Subcutaneous adipose tissue (tissue), 4 donors: ENCODE data around the gene PET117. TPM values are rescaled to one million over a fixed set of nuclear protein-coding genes. Genes with fewer than 3 reads are reported as not detected.

Experiments
- total RNA-seq, 4 donors: library from RNA; depleted of rRNA; stranded (reverse); fragments of >200 nt; gene quantifications; one replicate each; pipeline ENCODE4 v1.1.0, GENCODE V29; 2016
- TF ChIP-seq, protein P1 (sequence below): fragments of 450-650 bp; IDR thresholded peaks from one replicate; pipeline ENCODE4 v1.5.1; 2016; ENCODE audit warnings: low read depth, mild to moderate bottlenecking, control low read depth, antibody characterized with exemption, moderate library complexity

Gene PET117
- total RNA-seq, 4 donors from 2014 or later = 8.2 to 13.0 (median 9.5) TPM

DNA sequence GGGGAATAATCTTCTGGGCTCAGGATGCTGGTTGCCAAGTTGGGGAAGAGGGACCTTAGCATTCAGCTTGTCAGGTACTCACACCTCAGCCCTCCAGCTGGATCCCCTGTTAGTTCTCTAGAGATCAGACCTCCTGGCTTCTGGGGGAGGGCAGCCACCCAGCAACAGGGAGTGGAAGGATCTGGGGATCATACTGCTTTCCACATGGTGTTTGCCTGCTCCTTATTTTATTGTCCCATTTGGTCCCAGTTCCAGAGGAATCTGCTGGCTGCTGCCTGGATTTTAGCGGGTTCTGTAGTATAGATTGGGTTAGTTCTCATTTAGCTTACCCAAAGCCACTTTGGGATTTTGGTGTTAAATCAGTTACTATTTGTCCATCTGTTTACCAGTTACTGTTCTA lies 29.3 kb downstream of the PET117 start:
- TF ChIP-seq, protein P1, sequence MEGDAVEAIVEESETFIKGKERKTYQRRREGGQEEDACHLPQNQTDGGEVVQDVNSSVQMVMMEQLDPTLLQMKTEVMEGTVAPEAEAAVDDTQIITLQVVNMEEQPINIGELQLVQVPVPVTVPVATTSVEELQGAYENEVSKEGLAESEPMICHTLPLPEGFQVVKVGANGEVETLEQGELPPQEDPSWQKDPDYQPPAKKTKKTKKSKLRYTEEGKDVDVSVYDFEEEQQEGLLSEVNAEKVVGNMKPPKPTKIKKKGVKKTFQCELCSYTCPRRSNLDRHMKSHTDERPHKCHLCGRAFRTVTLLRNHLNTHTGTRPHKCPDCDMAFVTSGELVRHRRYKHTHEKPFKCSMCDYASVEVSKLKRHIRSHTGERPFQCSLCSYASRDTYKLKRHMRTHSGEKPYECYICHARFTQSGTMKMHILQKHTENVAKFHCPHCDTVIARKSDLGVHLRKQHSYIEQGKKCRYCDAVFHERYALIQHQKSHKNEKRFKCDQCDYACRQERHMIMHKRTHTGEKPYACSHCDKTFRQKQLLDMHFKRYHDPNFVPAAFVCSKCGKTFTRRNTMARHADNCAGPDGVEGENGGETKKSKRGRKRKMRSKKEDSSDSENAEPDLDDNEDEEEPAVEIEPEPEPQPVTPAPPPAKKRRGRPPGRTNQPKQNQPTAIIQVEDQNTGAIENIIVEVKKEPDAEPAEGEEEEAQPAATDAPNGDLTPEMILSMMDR = no peak

DNA sequence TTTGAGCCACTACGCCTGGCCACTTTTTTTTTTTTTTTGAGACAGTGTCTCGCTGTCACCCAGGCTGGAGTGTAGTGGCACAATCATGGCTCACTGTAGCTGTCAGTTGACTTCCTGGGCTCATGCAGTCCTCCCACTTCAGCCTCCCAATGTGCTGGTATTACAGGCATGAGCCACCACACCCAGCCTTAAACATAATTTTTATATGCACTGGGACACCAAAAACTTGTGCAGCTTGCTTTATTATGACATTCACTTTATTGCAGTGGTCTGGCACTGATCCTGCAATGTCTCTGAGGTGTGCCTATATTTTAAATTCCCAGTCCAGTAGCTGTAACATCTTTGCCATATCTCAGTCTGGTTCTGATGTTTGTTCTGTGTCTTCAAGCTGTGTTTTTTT lies 34.7 kb downstream of the PET117 start:
- TF ChIP-seq, protein P1 = no peak

DNA sequence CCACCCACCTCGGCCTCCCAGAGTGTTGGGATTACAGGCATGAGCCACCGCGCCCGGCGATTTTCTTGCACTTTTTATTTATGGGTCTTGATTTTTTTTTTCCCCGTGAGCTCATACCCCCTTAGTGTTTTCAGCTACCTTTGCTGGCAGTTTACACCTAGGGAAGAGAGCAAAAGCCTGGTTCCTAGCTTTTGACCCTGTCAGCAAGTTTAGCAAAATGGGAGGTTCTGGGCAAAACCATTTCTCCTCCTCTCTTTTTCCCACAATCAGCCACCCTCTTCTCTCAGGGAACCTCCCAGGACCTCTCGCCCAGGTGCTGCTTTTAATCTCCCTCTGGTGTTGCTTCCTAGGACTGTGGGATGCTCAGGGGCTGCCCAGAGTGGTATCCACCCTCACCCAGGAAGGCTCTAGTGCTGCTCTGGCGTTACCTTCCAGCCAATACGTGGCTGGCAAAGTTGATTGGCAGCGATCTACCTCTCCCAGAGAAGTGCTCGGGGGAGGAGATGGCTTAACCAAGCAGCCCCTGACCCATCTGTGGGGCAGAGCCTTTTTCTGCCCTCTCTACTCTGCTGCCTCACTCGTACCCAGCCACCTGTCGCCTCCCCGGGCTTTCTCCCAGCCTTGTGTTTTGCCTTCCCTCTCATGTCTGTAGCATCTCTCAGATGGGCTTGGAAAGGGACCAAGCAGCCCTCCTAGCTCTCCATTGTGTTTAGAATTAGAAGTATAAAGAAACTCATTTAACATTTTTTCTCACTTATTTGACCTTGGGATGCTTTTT lies 37.4 kb downstream of the PET117 start:
- TF ChIP-seq, protein P1 = no peak

DNA sequence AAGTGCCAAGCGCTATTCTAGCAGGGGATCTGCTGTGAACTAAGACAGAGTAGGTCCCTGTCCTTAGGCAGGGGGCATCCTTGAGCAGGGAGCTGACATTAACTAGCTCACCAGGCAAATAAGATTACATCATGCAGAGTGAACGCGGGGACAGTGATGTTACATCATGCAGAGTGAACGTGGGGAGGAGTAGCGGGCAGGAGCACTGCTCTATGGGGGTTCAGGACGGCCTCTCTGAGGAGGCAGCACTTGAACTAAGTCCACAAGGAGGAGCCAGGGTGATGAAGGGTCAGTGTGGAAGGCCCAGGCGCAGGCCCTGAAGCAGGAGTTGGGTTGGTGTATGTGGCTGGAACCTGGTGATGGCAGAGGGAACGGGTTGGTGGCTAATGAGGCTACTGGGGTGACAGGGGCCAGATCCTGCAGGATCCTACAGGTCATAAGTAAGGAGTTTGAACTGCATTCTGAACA lies 38.7 kb downstream of the PET117 start:
- TF ChIP-seq, protein P1 = no peak

DNA sequence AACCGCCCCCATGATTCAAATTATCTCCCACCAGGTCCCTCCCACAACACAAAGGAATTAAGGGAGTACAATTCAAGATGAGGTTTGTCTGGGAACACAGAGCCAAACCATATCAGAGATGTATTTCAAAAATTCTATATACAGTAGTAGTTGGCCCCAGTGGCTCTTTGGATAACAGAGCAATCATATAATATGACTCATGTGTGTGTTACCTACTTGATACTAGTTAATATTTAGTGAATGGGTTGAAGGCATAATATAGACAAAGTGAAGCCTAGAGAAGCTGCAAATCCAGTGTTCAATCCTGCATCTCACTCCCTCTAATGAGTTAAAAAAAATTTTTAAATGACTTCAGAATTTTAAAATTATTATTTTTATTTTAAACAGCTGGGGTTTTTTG lies 43.2 kb downstream of the PET117 start:
- TF ChIP-seq, protein P1 = no peak

DNA sequence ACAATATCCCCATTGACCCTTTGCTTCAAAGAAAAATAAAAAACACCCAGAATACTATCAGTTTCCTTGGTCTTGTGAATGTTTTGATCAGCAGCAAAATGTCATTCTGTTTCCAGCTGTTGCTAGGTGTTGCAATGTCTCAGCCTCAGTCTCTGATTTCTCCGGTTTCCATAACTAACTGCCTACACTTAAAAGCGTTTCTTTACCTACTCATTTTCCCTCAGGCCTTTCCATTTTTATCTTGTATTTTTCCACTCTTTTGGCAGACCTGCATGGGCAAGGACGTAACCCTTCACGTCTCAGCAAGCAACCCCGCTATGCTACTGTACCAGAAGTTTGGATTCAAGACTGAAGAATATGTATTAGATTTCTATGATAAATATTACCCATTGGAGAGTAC lies 49.4 kb downstream of the PET117 start:
- TF ChIP-seq, protein P1 = no peak

DNA sequence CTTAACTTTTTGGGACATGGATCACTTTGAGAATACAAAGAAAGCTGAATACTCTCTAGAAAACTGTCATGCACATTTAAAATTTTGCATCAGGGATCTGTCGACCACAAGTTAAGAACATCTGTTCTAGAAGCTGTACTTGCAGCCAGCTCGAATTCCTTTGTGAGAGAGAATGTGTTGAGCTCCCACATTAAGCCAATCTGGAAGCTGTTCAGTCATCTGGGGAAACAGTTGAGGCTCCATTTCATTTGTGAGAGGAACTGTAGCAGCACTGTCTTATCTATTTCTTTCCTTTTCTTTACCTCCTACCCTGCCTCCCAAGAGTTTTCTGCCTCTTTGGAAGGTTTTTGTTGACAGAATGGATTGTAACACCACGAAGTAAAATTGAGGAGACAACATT lies 50.8 kb downstream of the PET117 start:
- TF ChIP-seq, protein P1 = no peak
